ENCODE data around the gene TMEM98.
"Not testable (repeated sequence)": the region's sequence is repeated elsewhere in the genome, so short reads cannot be mapped to it uniquely, and the experiment has no call there.

The TMEM98 gene

DNA sequence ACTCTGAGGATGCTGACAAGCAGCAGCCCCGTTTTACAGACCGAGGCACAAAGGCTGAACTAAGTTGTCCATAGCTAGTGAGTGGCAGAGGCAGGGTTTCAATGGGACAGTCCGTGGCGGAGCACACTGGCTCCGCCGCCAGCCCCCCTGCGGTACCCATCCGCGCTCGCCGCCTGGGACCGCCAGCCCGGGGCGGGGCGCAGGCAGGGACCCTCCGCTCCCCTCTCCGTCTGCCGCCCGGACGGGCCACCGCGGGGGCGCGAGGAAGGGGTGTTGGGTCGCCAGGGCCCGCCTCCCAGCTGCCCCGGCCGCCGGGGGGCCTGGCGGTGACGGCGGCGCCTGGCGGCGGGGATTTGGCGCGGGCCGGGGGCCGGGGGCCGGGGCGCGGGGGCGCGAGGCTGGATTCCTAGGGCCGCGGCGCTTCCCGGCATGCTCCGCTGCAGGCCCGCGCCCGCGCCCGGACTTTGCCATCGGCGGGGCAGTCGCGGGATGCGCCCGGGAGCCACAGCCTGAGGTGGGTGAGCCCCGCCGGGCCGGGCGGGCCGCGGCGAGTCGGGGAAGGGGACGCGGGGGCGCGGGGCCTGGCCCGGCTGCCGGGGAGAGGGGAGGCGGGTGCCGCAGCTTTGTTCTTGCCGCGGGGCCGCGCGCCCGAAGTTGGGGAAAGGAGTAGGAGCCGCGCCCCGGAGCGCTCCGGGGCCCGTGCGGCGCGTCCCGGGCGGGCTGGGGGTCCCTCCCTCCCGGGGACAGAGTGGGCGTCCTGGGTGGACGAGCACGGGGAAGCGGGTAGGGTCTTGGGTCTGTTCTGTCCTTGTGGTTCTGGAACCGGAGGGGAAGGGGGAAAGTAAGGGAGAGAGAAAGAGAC lies at the start of gene TMEM98:
Gene TMEM98 (plus strand): TSS at position 430 of the 862 bp plus-strand sequence. CDS start 3,376 bp downstream, outside the sequence.
- peak; percentile 72 for DNase-seq

DNA sequence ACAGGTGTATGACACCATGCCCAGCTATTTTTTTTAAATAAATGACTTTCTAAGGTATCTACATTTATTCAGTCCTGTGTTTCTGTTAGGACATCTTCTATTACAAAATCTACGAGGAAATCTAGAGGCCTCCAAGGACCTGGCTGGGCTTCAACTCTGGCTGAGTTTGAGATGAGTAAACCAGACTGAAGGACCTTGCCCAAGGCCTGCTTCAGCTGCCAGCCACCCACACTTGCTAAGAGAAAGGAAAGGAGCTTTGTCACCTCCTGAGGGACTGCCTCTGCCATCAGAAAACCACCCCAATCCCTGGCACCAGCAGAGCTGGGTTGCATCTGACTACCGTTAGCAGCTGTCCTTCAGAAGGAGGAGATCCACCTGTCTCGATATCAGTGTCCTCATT lies 49.7 kb upstream of the TMEM98 start:
- no peak for DNase-seq

- no peak for DNase-seq
These were observed 48.8 kb upstream of the TMEM98 start for GRCh38 chr17:32879134-32879533.

GRCh38 chr17:32880671-32881453 lies 47.1 kb upstream of the TMEM98 start:
- DNase-seq: no peak

DNA sequence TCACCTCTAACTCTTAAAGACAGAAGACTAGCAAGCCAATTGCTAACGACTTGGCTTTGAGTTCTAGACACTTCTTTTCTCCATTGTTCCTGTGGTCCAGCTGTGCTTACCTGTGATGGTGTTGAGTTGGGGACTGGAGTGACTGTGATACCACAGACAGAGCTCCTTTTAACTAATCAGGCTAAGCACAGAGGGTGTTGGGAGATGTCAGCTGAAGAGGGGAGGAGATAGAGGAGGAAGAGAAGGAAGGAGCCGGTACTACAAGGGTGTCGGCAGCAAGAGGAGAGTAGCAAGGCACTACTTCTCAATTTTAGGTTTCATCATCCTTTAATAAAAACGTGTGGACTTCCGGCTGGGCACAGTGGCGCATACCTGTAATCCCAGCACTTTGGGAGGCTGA lies 45.9 kb upstream of the TMEM98 start:
- DNase-seq: no peak

GRCh38 chr17:32882734-32883133 lies 45.2 kb upstream of the TMEM98 start:
- DNase-seq: no peak

GRCh38 chr17:32886951-32887350 lies 41.0 kb upstream of the TMEM98 start:
- not testable (repeated sequence) for DNase-seq

- not testable (repeated sequence) for DNase-seq
These were observed 40.5 kb upstream of the TMEM98 start for GRCh38 chr17:32887410-32887809.

DNA sequence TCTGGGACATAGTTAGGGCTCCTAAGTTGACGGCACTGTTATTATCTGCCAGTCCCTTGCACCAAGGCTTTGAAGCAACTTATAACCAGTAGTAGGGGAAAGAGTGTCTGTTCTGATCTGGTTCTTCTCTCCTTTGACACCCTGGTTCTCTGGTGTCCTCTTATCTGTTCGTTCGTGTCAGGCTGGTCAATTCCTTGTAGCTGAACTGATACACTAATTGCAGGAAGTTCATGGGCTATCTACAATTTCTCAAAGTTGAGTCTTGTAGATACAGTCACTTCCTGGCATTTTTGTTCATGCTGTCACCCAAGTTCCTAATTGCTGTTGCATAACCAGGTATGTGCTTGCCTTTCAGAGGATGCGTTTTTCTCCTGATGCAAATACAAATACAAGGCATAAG lies 33.7 kb upstream of the TMEM98 start:
- DNase-seq: no peak

DNA sequence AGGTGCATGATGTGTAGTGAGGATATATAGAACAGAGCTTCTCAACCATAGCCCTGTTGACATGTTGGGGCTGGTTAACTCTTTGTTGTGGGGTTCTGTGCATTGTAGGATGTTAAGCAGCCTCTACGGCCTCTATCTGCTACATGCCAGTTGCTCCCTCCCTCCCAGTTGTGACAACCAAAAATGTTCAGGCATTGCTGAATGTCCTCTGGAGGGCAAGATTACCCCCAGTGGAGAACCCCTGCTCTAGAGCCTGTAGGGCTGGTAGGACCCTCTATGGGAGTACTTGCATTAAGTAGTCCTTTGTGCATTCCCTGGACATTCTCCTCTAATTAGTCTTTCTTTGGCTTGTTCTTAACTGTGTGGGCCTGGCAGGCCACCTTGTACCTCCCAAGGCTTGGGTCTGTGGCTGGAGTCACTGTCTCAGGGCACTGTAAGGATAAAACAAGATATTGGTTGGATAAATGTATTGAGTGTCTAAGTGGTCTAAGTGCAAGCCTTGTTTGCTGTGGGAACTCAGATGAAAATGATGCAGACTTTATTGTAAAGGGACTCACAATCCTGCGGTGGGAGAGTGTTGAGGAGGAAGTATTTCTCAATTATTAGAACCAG lies 31.2 kb upstream of the TMEM98 start:
- no peak for DNase-seq

- DNase-seq: no peak
These were observed 28.5 kb upstream of the TMEM98 start for GRCh38 chr17:32899236-32900013.

GRCh38 chr17:32901743-32902142 lies 26.2 kb upstream of the TMEM98 start:
- DNase-seq: no peak

DNA sequence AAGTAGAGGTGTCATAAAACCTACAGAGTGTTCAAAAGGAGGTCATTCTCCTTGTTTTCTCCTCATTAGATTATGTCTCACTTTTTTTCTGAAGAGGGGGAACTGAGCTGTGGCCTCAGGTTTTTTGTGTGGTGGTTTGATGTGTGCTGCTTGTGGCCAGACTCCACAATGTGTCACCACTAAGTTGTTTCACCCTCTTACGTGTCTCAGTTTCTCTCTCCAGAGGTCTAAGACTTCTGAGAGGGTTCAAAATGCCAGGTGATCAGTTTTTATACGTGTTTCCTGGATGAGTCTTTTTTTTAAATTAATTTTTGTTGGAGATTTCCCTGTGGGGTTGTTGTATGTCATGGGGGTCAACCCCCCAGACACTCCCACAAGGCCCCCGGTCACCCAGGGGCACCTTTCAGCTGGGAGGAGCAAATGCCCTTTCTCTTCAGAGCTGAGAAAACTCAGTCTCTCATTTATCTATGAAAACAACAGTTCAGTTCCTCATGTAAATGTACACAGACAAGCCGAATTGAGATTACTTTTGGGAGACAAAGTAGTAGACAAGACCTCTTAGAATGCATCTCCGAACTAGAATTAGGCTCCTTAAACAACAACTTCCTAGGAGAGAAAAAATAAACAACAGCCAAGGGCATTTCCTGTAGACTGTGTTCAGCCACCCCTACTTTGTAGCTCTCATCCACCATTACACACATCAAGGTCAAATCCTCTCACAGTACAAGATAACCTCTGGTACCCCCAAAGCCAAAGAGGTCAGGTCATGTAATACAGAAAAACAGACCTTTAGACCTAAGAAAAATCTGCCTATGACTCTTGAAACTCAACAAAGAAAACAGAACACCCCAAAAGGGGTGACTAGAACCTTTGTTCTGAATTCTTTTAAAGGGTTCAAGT lies 23.9 kb upstream of the TMEM98 start:
- no peak for DNase-seq

DNA sequence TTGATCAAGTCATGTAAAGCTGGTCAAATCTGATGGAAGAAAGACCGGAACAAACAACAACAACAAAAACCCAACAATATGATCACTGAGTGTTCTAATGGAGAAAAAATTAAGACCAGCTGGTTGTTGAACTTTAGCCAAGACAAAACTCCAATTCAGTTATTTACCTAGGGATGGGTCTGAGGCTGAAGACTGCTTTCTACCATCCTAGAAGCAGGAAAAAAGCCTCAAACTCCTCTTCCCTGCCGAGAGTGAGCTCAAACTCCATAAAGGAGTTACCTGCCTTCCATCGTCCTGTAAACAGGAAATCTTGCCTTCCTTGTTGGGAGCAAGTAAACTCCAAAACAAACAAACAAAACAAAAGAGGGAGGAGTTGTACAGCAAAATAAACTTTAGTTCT lies 23.1 kb upstream of the TMEM98 start:
- no peak for DNase-seq

- DNase-seq: no peak
These were observed 20.4 kb upstream of the TMEM98 start for GRCh38 chr17:32907583-32907982.

DNA sequence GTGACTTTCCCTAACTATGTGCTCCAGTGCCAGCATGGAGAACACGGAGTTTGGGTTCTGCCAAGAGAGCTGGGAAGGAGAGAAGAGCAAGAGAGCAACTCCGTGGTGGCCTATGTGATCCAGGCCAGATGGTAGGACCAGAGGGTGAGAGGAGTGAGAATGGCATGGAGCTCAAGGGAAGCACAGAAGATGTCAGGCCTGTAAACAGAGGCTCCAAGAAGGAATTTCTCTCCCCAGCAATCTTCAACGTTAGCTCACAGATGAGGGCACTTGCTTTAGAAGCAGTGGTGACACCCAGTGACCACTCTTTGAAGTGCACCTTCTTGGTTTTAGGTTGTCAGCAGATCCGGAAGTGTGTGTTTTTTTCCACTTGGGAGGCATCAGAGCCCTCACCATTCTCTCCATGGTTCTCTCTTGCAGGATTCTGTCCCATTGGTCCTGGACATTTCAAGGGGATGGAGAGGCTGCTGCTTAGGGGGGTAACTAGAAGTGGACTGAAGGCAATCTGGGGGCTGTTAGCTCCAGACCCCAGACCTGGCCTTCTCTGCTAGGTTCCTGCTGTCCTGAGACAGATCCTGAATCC lies 18.1 kb upstream of the TMEM98 start:
- DNase-seq: peak; percentile 66

- no peak for DNase-seq
These were observed 17.2 kb upstream of the TMEM98 start for GRCh38 chr17:32910769-32911168.

DNA sequence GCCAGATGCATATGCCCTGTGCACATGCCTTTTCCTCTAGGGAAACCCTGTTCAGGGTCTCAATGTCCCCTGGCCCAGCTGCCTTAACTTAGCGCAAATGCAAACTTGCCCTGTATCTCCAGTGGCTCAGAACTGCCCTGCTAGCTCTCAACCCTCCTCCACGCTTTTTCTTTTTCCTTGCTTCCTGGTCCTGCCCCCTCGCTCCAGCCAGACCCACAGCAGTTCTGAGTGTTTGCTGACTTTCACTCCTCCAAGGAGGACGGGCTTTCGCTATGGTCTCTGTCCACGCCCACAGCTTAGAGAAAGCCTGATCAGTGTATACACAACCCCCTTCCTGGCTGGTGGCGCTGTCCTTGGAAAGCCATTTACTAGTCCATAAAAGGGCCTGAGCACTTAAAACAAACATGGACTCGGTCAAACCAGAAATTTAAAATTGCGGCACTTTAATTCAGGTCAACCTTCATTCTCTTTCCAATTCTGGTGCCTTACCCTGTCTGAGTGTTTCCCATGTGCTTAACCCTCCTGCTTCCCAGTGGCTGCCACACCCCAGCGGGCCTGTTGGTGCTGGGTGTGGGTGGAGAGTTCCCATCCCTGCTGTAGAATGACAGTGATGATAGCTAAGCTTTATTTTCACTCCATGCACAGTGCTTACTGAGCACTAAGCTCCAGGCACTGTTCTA lies 15.6 kb upstream of the TMEM98 start:
- peak; percentile 73 for DNase-seq

GRCh38 chr17:32913593-32913992 lies 14.4 kb upstream of the TMEM98 start:
- no peak for DNase-seq

DNA sequence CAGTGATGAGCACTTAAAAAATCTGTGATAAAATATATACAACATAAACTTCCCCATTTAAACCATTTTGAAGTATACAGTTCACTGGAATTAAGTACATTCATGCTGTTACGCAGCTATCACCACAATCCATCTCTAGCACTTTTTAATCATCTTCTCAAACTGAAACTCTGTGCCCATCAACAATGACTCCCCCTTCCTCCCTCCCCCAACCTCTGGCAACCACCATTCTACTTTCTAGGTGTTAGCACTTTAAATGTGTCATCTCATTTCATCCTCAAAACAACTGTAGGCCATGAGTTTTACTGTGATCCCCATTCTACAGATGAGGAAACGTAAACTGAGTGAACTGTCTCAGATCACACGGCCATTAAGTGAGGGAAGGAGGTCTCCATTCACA lies 13.8 kb upstream of the TMEM98 start:
- no peak for DNase-seq

DNA sequence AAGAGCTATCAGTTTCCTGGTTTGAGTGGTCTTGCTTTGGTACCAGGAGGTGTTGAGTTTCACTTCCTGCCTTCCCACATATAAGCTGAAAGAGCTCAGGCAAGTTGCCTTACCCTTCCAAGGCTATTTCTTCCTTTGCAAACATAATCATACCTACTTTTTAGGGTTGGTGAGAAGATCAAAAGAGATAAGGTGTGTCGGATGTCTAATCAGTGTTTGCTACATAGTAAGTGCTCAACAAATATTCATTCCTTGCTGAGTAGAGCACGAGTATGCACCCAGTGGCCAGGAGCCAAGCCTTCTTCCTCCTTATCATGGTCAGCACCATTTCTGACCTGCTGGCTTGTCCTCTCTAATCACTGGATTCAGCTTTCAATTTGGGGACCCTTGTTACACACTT lies 12.7 kb upstream of the TMEM98 start:
- no peak for DNase-seq
